ENCODE results near the gene PHYKPL.

PHYKPL gene

DNA sequence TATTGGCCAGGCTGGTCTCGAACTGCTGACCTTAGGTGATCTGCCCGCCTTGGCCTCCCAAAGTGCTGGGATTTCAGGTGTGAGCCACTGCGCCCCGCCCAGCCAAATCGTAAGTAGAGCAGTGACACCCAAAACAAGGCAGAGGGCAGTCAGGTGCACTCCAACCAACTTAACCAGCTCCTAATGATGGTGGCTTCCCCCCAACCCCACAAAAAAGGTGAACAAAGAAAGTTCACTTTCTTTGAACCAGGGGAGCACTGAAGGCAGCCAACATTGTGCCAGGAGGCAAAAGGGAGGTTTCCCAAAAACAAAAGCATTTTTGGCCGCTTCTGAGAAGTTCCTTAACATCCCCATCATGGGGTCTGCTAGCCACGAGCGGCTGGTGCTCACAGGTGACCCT lies 55.0 kb downstream of the PHYKPL start:
- Histone ChIP-seq H3K79me2 (ENCODE audit: low read length) (no peaks in the 10 kb centered on the region), H3K27me3 (replicated peaks; ENCODE audit: insufficient read depth, low read length) (no peaks in the 10 kb centered on the region), H3K36me3 (replicated peaks; ENCODE audit: insufficient read depth, low read length) (no peaks in the 10 kb centered on the region), H3K4me2 (ENCODE audit: low read depth, low read length) (no peak overlapping the region), H3F3A (ENCODE audit: insufficient read depth, low read length) (no peaks in the 10 kb centered on the region), H3K9me3 (replicated peaks; ENCODE audit: insufficient read depth, low read length) (no peaks in the 10 kb centered on the region), H3K4me1 (ENCODE audit: low read length) (no peaks in the 10 kb centered on the region), H3K4me3 (ENCODE audit: low read length) (no peak overlapping the region), H2AFZ (ENCODE audit: low read length) (no peak overlapping the region), H3K27ac (ENCODE audit: low read length) (no peak overlapping the region), H4K20me1 (ENCODE audit: insufficient read depth, low read length) (no peaks in the 10 kb centered on the region), H3K9ac (ENCODE audit: low read length) (no peak overlapping the region), H3K9me2 (replicated peaks; ENCODE audit: insufficient read depth, low read length) (no peaks in the 10 kb centered on the region)
- TF ChIP-seq EZH2 (optimal IDR thresholded peaks at IDR 0.05; ENCODE audit: low read depth, low read length) = no peak
- TF ChIP-seq EZH2phosphoT487 (IDR thresholded peaks at IDR 0.05; ENCODE audit: low read length) = no peak
- TF ChIP-seq CTCF (IDR thresholded peaks at IDR 0.05; ENCODE audit: low read length) = no peak
- no peak for DNase-seq

GRCh38 chr5:178176791-178177190 lies 55.8 kb downstream of the PHYKPL start:
- TF ChIP-seq CTCF (IDR thresholded peaks at IDR 0.05; ENCODE audit: low read length) (no peak), EZH2 (optimal IDR thresholded peaks at IDR 0.05; ENCODE audit: low read depth, low read length) (no peak), EZH2phosphoT487 (IDR thresholded peaks at IDR 0.05; ENCODE audit: low read length) (no peak)
- Histone ChIP-seq H3K36me3 (replicated peaks; ENCODE audit: insufficient read depth, low read length) (no peaks in the 10 kb centered on the region), H3K4me3 (ENCODE audit: low read length) (no peak overlapping the region), H3F3A (ENCODE audit: insufficient read depth, low read length) (no peaks in the 10 kb centered on the region), H4K20me1 (ENCODE audit: insufficient read depth, low read length) (no peaks in the 10 kb centered on the region), H2AFZ (ENCODE audit: low read length) (no peak overlapping the region), H3K9me3 (replicated peaks; ENCODE audit: insufficient read depth, low read length) (no peaks in the 10 kb centered on the region), H3K4me2 (ENCODE audit: low read depth, low read length) (no peak overlapping the region), H3K79me2 (ENCODE audit: low read length) (no peaks in the 10 kb centered on the region), H3K27ac (ENCODE audit: low read length) (no peak overlapping the region), H3K27me3 (replicated peaks; ENCODE audit: insufficient read depth, low read length) (no peaks in the 10 kb centered on the region), H3K9ac (ENCODE audit: low read length) (no peak overlapping the region), H3K9me2 (replicated peaks; ENCODE audit: insufficient read depth, low read length) (no peaks in the 10 kb centered on the region), H3K4me1 (ENCODE audit: low read length) (no peaks in the 10 kb centered on the region)
- no peak for DNase-seq

- Histone ChIP-seq H3K4me2 (ENCODE audit: low read depth, low read length) (no peak overlapping the region), H4K20me1 (ENCODE audit: insufficient read depth, low read length) (no peaks in the 10 kb centered on the region), H3K4me3 (ENCODE audit: low read length) (no peak overlapping the region), H3K27me3 (replicated peaks; ENCODE audit: insufficient read depth, low read length) (no peaks in the 10 kb centered on the region), H3K4me1 (ENCODE audit: low read length) (no peaks in the 10 kb centered on the region), H3K79me2 (ENCODE audit: low read length) (no peaks in the 10 kb centered on the region), H3K9me2 (replicated peaks; ENCODE audit: insufficient read depth, low read length) (no peaks in the 10 kb centered on the region), H3K9me3 (replicated peaks; ENCODE audit: insufficient read depth, low read length) (no peaks in the 10 kb centered on the region), H3F3A (ENCODE audit: insufficient read depth, low read length) (no peaks in the 10 kb centered on the region), H3K36me3 (replicated peaks; ENCODE audit: insufficient read depth, low read length) (no peaks in the 10 kb centered on the region), H3K9ac (ENCODE audit: low read length) (no peak overlapping the region), H2AFZ (ENCODE audit: low read length) (no peak overlapping the region), H3K27ac (ENCODE audit: low read length) (no peak overlapping the region)
- DNase-seq = no peak
- TF ChIP-seq EZH2phosphoT487 (IDR thresholded peaks at IDR 0.05; ENCODE audit: low read length) (no peak), CTCF (IDR thresholded peaks at IDR 0.05; ENCODE audit: low read length) (no peak), EZH2 (optimal IDR thresholded peaks at IDR 0.05; ENCODE audit: low read depth, low read length) (no peak)
Observed at GRCh38 chr5:178174456-178174855, 58.1 kb downstream of the PHYKPL start.

Measured in MM.1S (cell line).